NCI-H345 treated with DMSO at 0.1 percent for 48 hours (cell line): Measurements from ENCODE around the gene KCNH1.
"Not testable (repeated sequence)": the region's sequence is repeated elsewhere in the genome, so short reads cannot be mapped to it uniquely, and the experiment has no call there.

Experiments used
- DNase-seq: peaks from one replicate; lab custom pipeline; 2025; ENCODE audit not compliant: unreplicated experiment; lab: John Stamatoyannopoulos, UW

The KCNH1 gene

DNA sequence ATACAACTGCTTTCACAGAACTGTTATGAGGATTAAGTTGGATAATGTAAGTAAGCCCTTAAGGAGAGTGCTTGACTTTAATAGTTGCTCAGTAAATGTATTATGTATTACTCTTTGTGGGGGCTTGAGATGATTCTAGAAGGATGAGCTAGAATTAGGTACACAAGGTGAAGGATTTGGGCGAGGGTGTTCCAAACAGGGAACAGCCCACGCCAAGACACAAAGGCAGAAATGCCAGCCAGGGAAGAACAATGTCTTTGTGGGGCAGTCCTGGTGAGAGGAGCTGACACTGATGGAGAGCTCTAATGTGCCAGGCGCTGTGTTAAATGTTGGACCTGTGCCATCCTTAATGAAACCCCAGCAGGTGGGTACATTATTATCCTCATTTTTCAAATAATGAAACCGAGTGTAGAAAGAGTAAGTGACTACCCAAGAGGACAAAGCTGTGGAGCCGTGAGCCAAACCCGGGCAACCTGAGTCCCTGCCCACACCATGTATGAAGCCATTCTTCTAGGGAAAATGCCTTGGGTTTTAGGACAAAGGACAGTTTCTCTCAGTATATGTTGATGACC, 442.8 kb downstream of the KCNH1 start:
- peak; percentile 94 for DNase-seq

DNA sequence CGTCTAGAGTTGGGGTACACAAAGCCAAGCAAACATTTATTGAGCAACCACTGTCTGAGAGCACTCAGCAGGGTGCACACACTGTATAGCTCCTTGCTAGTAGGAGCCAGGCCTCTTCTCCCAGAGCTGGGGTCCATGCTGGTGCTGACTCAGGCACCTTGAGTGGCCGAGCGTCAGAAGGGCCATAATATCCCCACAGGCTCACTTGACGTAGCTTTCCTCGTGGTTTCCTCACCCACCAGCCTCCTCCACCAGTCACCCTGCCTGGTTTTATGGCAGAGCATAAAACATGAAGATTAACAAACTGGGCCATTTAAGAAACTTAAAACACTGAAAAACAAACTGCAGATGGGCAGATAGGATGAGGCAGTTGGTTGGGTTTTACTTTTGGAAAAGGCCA, 443.7 kb downstream of the KCNH1 start:
- no peak for DNase-seq

DNA sequence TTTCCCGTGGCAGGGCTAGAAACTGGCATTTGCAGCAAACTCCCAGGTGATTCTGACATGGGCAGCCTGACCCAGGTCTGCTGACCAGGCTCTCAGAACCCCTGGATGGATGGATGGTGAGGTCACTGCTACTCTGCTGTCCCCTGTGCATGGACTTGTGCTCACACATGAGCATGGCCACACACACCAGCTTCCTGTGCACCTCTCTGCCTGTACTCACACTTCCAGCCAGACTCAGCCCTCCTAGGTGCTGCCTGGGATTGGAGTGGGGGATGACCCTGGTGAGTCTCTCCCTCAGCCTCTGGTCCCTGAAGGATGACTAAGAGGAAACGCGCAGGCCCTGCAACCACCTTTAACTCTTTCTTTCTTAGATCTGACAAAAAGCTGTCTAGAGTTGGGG, 444.1 kb downstream of the KCNH1 start:
- DNase-seq: no peak

DNA sequence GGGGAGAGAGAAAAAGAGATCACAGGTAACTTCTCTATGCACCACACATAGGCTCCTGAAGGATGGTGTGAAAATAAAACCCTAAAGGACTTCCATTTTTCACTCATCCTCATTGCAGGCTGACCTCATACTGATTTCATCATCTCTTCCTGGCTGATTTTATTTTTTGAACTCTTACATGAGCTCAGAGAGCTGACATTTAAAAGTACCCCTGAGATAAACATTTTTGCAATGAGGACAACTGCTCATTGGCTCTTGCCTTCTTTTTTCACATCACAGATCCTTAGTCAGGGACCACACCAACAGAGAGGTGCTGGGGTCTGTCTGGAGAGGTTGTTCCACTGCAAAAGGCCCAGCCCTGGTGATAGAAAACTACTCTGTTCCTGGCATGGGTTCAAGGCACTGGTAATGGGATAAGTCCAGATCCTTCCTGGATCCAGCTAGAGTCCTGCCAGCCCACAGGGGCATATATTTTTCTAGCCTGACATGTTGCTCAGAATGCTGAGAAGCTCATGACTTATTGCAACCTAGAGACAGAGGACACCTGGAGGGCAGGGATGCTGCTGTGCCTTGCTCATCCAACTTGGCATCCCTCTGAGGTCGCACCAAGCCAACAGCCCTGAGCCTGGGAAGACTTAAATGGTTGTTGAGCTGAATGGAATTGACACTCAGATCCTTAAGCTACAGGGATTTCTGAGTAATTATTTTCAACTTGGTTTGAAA, 445.3 kb downstream of the KCNH1 start:
- DNase-seq: no peak

DNA sequence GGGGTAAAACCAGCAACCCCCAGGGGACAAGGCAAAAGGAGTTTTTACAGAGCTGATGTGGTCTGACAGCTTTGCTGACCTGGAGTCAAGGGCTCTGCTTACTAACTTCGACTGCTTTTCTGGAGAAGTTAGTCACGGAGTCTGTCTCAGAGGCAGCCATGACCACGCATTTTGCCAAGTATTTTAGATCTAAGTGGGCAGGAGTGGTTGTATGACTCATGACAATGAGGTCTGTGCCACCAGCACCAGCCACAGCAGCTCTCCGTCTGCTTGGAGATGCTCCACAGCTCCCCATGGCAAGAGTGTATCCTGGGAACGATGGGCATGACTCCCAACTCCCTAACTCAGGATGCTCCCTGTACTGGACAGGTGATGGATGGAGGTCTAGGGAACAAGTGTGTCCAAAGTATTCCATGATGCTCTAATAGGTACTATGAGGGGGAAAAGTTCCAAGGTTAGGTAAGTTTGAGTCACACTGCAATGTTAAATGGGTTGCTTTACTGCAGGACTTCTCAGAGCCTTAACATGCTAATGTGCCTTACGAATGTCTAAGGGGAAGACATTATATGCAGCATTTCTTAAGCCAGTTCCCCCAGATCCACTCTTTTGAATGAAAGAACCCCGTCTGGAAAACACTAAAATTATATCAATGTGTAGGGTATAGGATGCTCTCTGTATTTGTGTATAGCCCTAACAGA, 446.2 kb downstream of the KCNH1 start:
- no peak for DNase-seq

DNA sequence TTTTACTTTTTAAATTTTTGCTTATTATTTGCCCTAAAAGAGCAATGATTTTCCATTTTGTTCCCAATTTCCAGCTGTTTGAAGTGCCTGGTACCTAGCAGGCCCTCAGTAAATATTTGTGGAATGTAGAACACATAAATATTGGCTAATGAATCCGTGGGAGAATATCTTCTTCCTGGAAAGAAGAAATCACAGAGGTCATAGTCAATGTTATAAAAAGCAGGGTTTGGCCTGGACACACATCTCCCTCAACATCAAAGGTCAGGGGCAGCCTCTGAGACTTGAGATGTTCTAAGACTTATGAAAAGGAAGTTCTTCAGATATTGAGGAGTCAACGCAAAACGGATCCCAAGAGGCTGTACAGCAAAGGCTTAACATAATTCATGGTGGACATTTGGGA, 447.1 kb downstream of the KCNH1 start:
- no peak for DNase-seq

DNA sequence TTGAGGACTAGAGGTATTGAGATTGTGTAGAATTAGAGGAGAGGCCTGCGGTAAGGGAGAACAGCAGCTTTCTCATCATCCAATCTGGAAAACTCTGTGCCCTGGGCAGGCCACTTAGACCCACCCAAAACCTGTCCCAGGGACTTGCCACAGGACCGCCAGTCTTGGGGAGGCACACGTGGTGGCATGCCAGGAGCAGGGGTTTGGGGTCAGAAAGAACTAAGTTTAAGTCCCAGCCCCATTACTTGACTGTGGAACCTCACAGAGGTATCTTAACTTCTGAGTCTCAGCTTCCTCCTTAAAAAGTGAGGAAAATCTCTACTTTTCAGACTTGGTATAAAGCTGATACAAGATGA, 448.7 kb downstream of the KCNH1 start:
- no peak for DNase-seq

DNA sequence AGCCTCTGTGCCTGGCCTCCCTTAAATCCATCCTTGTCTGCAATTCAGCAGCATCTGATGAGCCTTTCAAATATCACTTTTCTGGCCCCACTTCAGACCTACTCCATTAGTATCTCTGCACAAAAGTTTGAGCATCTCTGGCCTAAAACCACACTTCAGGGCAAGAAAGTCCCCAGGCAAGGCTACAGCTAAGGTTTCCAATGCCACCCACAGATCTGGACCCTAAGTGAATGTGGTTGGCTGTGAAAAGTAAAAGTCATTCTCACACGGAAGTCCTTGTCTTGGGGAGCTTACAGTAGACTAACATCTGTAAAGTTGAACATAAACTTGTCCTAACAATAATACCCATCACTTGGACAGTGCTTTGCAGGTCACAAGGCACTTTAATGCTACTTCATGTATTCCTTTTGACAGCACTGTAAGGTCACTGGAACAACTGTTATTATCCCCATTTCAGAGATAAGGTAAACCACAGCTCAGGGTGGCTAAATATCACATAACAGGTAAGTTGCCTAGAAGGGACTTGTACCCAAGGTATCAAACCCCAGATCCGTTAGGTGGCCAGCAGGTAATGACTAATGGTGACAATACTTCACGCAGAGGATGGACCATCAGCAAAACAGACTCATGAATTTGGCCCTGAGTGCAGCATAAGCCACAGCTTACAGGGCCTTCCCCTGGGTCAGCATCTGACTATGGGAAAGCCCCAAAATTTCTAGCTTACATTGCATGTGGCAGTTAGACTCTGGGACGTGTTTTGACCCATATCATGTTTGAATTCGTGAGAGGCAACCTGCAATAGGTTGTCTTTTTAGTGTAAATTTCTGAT, 449.3 kb downstream of the KCNH1 start:
- DNase-seq: no peak

DNA sequence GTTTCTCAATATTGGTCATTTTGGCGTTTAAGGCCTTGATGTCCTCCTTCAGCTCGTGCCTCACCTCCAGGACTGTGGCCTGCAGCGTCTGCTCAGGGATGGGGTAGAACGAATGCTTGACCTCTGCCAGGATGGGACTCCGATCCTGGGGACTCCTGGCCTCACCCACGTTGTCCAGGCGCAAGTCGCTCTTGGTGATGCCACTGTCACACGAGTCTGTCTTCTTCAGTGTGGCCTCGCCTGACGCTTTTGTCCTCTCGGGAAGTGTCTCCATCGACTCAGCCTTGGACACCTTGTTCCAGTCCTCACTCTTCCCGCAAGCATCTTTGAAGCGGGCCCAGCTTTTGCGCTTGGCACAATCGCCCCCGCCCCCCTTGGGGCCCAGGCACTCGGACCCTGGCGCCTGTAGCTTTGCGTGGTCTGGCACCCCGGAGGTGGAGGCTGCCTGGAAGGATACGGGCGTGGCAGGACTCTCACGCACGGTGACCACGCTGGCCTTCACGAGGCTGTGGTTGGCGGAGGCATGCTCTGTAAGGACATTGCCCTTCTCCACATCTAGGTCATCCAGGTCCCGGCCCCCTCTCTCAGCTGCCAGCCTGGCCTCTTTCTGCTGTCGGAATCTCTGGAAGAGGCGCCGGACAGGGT, 450.4 kb downstream of the KCNH1 start:
- no peak for DNase-seq

DNA sequence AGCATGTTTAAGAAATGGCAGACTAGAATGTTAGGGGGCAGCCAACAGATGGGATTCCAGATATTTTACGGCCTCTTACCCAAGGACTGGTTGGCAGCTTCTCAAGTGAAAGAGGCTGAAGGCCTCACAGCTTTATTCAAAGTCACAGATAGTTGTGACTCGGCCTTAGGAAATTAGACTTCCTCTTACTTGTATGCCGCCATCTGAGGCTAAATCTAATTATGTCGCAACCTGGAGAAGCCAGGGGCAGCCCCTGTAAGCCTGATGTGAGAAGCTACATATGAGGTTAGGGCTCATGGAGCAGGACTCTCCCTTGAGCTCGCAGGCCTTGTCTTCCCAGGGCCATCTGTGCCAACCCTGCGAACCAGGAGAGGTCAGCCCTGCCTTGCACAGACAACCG, 452.8 kb downstream of the KCNH1 start:
- DNase-seq: no peak

DNA sequence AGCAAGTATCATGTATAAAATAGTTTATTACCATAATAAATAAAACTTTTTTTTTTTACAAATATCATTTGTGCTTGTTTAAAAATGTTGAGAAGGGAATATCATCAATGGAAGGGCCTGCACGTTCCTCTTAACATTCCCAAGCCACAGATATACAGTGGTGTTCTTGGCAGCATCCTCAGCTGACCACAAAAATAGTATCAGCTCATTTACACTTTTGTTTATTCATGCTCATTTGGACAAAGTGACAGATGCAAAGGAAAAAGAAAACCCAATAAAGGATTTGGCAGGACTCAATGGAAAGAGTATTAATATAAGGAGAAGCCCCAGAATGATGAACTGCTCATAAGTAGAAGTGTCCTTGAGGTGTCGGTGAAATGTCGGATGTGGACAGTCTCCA, 455.6 kb downstream of the KCNH1 start:
- DNase-seq: no peak

DNA sequence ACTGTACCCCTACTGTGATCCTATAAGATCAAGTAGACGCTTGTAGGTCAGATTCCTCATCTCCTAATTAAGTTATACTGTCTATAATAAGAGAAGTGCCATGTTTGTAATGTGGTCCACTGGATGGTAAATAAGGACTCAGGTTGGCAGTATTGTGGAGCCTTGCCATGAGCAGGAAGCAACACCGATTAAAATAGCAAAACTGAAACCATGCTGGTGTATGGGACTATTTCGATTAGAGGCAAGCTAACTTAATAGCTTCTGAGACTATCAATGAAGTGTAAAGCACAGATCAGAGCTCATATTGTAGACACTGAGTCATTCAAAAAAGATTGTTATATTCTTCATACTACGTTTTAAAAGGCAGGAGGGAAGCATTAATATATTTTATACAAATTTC, 456.4 kb downstream of the KCNH1 start:
- DNase-seq: no peak

DNA sequence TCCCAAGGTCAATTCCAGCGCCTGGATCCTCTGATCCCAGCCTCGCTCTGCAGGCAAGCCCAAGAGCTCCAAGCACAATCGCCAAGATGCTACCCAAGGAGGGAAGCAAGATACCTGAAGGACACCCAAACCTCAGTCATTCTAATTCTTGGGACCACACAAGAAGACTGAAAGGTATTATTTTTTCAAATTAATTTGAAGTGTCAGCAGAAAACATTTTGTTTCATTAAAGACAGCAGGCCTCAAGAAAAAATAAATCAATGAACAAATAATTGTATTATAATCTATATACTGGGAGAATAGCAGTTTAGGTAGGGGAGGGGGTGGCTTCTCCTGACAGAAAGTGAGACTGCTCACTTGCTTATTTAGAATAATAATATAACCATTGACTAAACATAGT, 457.4 kb downstream of the KCNH1 start:
- DNase-seq: no peak

DNA sequence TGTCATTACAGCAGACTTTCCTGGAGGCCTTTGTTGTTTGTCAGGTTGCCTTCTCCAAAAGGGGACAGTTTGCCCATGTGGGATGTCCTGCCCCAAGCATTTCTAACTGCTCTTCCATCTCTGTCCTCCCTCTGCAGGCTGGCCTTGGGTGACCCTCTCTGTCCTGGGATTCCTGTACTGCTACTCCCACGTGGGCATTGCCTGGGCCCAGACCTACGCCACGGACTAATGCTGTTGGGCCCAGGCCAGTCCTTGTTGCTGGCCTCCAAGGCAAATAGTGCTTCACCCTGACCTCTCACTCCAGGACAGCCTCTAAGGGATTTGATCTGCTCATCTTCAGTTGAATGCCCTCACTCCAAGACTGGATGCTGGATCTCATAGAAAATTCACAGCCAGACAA, 459.8 kb downstream of the KCNH1 start:
- no peak for DNase-seq

DNA sequence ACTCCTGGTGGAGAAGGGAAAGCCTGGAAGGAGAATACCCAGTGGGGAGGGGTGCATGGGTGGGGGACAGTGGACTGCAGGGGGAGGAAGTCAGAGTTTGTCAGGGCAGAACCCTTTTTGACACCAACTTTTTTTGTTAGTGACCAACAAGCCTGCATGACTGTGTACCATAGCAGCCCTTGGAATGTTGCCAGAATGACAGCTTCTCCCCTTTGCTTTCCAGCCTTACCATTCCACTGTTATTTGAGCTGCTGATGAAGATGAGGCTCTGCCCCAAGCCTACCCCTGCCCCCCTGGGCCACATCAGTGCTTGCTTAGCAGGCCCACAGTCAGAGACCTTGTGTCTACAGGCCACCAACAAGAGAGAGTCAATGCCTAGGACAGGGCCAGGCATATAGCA, 464.0 kb downstream of the KCNH1 start:
- DNase-seq: peak; percentile 26

DNA sequence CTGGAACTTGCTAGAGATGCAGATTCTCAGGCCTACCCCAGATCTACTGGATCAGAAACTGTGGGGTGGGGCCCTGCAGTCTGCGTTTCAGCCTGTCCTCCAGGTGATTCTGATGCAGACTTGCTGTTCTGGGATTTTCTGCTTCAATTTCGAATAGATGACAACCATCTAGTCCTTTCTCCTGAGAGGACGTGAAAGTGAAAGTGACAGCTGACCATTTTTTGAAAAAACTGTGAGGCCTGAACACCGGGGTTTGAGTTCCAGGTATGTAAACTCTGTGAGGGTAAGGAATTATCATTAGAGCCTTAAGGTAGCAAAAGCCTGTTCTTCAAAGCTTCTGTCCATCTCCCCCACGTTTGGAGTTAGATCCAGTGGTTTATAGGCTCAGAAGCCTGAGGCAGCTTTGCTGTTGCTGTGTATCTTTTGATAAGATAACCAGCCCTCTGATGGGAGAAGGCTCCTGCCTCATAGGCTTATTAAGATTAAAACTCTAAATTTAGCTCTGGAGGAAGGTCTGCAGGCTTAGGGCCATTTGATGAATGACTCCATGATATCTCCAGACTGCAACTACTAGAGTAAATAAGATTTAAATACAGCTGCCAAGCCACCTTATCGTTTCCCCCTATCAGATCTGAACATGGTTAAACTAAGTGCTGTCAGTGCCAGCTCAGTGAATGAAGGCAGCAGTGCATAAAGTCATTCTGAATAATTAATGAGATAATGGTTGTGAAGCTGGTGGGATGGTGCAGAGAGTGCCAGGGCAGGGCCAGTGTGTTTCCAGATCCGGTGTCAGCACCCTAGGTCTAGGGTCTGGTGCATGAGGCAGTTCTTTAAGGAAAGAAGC, 470.0 kb downstream of the KCNH1 start:
- peak; percentile 63 for DNase-seq

DNA sequence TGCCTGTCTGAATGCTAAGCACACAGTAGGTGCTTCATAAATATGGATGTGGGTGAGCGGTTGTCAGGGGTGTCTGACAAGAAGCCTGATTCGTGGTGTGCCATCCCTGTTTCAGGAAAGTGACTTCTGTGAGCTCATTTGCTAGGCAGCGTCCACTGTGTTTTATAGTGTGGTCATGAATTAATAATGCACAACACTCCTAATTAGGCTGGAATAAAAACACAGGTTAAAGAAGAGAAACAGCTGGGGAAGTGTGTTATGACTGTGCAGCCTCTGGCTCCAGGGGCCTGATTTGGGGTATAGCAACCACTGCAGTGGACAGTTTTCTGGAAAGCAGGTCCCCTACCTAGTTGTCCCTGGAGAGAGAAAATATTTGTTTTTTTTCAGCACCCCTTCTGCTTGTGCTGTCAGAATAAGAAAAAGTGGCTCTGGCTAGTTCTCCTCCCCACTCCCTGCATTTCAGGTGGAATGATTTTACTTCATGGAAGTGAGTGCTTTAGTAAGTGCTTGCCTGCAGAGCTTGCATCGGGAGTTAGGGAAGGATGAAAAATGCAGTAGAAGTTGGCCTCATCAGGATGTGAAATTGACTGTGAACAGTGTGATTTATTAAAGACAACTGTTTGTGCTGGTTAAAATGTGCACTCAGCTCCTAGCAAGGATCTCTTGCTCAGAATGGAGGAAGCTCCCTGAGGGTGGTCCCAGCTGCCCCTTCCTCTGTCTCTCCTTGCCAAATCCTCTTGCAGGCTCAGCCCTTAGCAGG, 471.5 kb downstream of the KCNH1 start:
- peak; percentile 21 for DNase-seq

DNA sequence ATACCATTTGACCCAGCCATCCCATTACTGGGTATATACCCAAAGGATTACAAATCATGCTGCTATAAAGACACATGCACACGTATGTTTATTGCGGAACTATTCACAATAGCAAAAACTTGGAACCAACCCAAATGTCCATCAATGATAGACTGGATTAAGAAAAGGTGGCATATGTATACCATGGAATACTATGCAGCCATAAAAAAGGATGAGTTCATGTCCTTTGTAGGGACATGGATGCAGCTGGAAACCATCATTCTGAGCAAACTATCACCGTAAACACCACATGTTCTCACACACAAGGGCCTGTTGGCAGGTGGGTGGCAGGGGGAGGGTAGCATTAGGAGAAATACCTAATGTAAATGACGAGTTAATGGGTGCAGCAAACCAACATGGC, 472.4 kb downstream of the KCNH1 start:
- not testable (repeated sequence) for DNase-seq

DNA sequence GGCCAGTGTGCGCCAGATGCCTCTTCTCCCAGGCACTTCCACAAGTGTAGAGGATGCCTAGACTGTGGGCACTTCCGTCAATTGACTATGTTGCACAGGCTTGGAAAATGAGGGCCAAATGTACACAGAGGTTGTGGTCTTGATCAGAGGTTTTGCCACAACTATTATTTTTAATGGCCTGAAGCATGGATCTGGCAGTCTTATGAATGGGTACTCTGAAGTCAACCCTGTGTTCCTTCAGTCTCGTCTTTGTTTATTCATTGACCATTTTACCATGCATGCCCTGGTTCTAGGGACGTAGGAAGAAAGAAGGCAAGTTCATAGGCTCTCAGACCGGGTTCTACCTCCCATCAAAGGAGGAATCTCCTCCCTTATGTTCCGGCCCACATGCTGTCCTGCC, 476.1 kb downstream of the KCNH1 start:
- no peak for DNase-seq

DNA sequence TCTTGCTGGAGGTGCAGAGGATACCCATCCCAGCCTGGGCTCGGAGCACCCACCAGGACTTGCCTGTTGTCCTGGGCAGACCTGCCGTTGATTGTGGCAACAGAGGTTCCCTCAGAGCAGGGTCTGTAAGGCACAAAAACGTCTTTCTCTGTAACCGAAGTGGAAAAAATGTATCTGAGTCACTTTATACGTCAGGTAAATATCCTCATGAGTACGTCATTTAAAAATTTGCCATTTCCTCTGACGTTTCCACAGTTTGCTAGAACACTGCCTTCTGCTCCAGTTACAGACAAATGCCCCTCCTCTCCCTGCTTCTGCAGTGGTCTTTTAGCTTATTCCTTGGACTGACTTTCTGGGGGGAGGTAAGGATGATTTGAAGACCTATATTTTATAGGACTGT, 478.4 kb downstream of the KCNH1 start:
- DNase-seq: no peak
